ENCODE measurements around the gene SUMO3.
A peak's percentile ranks its signal among the peaks of the same experiment; 100 is the strongest.

The SUMO3 gene

DNA sequence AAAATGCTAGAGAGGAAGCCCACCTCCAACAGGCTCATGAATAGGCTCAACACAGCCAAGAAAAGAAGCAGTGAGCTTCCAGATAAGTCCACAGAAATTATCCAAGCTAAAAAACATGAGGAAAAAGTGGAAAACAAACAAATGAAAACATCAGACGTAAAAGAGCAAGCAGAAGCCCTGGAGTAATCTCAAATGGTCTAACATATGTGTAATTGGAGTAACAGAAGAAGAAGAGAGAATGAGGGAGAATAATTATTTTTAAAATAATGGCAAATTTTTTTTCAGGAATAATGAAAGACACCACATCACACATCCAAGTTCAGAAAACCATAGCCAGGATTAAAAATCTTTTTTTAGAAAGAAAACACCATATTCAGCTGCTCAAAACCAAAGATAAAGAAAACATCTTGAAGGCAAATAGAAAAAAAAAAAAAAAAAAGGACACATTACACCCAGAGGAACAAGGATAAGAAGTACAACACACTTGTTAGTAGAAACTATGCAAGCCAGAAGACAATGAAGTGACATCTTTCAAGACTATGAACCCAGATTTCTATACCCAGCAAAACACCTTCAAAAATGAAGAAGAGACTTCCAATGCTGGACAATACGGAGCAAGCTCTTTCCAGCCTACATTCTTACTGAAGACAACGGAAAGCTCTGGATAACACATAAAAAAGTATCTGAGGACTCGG, 10.6 kb upstream of the SUMO3 start:
- no peak for DNase-seq

DNA sequence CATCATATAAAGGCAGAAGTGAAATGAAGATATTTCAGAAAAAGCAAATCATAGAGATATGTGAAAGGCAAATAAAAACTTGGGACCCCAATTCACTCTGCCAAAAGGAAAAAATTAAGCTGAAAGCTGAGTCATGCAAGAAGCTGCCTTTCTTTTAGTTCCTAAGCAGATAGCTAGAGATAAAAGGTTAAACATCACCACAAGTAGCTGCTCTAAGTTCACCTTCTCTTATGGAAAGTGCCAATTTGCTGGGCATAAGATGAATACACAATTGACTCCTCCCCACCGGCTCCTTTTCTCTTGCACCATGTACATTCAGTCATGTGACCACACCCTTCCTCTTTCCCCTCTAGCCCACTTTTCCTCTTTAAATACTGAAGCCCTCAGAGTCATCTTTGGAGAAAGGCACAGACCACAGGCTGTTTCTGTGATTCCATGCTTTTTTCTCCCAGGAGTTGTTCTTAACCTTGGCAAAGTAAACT, 5.4 kb upstream of the SUMO3 start:
- DNase-seq = peak; percentile 37

DNA sequence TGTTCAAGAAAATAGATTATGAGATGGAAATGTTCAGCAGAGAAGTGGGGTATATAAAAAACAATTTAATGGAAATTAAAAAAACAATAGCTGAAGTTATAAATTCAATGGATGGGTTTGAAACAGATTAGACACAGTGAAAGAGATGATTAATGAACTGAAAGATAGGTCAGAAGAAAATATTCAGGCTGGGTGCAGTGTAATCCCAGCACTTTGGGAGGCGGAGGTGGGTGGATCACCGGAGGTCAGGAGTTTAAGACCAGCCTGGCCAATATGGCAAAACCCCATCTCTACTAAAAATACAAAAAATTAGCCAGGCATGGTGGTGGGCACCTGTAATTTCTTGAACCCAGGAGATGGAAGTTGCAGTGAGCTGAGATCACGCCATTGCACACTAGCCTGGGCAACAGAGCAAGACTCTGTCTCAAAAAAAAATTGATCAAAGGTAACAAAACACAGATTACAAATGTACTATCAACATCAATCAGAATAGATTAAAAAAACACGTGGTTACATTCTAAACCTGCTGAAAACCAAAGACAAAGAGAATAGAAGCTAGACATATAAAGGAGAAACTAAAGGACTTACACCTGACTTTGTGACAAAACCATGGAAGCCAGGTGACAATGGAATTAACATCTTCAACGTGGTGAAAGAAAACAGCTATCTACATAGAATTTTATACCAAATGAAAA, 4.8 kb upstream of the SUMO3 start:
- no peak for DNase-seq

DNA sequence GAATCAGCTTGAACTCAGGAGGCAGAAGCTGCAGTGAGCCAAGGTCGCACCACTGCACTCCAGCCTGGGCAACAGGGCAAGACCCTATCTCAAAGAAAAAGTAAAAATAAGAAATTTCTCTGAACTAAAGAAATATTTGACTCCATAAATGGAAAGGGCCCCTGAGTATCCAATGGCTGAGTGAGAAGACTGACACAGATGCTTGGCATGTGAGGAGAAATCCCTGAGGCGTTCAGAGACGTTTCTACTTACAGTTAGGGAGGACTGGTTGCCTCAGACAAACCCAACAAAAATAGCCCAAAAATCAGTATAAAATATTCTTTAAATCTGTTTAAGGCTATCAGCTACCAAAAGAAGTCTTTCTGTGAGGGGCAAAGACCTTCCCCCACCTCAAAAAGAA, 3.0 kb upstream of the SUMO3 start:
- DNase-seq = no peak

DNA sequence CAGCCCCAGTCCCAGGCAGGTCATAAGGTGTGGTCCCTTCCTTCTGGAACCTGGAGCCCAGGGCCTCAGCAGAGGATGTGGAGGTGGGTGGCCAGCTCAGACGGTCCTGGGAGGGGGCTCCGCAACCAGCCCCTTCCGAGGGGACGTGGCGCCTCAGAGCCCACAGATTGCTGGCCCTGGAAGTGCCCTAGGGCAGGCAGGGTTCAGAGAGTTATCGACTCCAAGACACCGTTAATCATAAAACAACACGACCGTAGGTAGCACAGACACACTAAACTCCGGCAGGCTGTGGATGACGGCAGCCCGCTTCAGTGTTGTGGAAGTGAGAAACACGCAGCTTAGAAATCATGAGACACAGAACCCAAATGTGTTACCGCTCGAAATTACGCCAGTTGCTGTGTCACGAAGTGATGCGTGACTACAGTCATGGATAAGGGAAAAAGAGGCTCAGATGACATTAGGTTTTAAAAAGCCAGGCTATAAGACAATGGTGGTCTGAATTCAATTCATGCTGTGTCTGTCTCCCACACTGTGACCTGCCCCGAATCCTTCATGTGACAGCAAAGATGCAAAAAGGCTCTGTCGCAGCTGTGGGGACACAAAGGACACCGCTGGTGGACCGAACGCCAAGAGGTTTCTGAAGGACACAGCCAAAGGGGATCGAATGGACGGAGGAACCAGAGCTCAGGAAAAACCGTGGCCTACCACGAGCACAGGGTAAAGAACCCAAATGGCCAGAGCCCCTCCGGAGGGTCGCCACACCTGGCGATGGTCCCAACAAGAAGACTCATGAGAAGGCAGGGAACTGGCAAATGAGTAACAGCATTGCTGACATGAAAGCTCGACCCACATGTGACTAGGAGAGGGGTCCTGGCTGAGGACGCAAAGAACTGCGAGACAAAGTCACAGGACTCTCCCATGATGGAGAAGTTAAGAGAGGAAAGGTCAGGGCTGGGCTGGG, 1.7 kb upstream of the SUMO3 start:
- DNase-seq = no peak

DNA sequence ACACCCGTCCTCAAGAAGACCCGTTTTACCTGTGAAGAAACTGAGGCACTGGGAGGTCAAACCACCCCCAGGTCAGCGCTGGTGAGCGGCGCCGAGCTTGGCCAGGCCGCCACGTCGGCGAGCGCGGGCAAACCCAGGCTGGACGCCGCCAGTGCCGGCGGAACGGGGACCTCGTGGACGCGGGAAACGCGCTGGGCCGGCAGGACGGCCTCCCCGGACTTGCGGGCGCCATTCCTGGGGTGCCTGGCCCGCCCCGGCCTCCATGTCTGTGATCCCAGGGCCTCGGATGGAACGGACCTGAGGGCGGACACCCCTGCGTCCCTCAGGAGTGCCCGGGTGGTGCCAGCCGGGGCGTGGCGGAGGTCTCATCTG, 764 bp upstream of the SUMO3 start:
- DNase-seq = no peak

DNA sequence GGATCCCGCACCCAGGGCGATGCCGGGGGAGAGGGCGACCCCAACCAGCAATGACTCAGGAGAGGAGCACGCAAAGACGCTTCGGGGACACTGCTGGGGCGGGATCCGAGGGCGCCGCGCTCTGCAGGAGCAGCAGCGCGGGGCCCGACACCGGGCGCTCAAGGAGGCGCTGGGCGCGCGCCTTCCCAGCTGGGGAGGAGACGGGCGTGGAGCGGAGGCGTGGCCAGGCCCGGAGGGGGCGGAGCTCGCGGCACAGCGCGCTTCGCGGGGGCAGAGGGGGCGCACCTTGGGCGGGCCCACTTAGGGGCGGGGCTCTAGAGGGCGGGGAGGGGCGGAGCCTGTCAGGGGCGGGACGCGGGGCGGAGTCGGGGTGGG, 369 bp downstream of the SUMO3 start:
- DNase-seq = peak; percentile 90

DNA sequence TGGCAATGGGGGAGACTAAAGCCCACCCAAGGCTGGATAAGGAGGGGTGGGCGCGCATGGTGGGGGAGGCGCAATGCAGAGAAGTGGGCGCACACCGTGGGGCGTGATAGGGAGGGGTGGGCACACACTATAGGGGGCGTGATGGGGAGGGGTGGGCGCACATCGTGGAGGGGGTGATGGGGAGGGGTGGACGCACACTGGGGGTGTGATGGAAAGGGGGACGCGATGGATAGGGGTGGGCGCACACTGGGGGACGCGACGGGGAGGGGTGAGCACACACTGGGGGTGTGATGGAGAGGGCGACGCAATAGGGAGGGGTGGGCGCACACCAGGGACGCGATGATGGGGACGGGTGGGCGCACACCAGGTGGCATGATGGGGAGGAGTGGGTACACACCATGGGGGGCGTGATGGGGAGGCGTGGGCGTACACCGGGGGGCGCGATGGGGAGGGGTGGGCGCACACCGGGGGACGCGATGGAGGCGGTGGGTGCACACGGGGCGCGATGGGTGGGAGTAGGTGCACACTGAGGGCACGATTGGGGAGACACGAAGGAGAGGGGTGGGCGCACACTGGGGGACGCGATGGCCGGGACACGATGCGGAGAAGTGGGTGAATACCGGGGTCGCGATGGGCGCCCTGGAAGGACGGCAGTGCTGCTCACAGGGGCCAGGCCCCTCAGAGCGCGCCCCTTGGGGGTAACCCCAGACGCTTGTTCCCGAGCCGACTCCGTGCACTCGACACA, 929 bp downstream of the SUMO3 start:
- no peak for DNase-seq

DNA sequence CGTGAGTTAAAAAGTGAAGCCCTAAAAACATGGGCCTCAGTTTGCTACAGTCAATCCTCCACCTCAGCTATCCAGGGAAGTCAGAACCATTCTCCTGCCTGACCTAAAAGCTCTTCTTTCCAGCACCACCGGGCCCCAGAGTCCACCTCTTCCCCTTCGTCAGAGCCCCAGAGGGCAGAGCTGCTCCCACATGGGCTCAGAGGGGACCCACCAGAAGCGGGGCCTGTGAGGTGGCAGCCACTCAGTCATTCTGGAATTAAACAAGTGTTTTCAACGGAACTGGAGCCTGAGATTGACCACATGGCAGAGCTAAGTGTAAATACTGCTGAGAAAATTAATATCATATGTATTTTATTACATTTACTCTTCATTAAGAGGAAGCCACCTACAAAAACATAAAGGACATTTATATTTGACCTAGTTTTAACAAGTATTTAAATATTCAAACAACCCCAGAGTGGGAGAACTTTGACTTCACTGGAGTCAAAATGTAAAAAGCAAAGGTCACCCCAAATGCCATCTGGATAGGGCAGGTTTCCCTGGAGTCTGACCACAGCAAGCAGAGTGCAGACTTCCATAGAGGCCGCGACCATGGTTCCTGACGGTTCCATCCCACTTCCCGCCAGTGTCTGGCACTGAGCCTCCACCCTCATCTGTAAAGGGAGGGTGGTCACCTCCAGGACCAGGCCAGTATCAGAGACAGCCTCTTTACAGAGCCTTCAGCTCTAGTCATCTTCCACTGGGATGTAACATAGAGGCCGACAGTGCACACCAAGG, 1.8 kb downstream of the SUMO3 start:
- DNase-seq = no peak

DNA sequence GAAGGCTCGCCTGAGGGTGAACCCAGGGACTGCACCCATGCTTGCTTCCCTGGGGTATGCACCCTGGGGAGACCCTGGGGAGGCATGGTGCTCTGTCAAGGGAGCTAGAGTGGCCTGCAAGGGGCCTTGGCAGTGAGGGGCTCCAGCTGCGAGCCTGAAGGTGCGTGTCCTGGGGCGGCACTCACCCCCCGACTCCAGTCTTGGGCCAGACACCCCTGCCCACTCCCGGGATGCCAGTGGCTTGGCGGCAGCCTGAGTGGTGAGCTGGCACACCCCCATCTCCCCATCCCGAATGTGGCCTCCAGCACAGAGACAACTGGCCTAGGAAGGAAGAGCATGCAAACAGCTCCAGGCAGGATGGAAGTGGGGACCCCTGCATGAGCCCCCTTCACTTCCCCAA, 2.6 kb downstream of the SUMO3 start:
- DNase-seq = no peak

DNA sequence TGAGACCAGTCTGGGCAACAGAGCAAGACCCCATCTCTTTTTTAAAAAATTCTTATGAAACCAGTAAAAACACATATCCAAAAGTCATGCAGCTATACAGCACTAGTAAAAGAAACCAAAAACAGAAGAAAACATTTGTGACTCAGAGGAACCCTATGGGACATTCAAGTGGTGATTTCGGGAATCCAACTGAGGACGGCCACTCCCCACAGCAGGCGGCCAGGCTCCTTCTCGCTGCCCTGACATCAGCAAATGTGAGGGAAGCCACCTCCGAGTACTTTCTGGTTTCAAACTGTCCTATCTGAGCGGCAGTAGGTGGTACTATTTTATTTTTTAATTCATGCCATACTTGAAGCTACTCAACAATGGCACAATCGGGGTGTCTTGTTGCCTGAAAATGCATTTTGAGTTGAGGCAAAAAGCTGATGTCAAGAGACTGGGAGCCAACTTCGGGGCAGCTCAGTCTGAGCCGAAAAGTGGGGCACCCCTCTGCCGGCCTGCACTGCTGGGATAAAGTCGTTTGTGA, 3.3 kb downstream of the SUMO3 start:
- DNase-seq = no peak

DNA sequence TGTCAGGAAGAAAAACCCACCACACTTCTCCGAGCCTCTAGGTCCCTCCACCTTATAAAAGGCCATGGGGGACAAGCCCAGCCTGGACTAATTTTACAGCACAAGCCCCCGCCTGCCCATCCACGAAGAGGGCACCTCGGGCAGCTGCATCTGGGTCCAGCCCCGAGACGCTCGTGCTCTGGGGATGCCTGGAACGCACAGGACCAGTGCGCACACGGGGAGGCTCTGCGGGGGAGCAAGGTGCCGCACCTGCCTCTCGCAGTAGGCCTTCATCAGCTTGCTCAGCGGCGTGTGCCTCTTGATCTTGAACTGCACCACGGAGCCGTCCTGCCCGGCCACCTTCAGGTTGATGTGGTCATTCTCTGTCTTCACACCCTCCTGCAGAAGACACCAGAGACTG, 4.1 kb downstream of the SUMO3 start:
- no peak for DNase-seq

DNA sequence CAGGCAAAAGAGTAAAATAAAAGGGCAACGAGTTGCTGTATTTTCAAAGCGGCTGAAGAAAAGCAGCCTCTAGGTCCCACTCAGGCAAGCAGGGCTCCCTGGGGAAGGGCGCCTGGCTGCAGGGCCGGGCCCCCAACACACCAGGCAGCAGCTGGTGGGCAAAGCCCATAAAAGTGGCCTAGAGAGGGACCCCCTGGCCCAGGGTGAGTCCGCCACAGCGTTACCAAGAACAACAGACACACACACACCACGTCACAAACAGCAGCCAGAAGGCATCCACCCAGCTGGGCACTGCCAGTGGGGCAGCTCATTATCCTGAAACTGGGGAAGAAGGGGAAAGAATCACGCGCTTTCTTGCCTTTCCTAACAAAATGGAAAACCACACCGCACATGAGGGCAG, 4.7 kb downstream of the SUMO3 start:
- DNase-seq = no peak

DNA sequence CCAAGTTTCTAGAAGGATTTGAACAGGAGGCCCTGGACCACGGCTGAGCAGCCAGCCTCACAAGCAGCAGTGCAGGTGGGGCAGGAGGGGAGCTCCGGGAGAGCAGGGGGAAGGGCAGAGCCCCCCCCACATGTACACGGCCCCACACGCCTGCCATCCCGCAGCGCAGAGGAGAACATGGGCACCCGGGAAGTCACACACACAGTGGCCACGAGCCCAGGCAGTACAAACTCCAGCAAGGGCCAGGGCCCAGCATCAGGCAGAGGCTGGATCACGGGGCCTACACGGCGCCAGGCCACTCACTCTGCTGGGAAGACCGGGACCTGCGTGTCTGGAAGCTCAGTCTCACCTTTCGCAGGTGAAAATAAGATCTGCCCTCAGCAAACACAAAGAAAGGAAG, 5.2 kb downstream of the SUMO3 start:
- DNase-seq = no peak

DNA sequence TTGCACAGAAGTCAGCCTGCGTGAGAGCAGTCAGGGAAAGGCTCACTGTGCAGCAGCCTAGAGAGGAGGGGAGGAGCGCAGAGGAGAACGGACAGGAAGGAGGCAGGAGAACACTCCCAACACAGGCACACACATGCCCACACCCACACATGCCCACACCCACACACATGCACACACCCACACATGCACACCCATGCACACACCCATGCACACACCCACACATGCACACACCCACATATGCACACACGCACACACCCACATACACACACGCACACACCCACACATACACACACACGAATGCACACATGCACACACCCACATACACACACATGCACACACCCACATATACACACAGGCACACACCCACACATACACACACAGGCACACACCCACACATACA, 7.1 kb downstream of the SUMO3 start:
- no peak for DNase-seq

DNA sequence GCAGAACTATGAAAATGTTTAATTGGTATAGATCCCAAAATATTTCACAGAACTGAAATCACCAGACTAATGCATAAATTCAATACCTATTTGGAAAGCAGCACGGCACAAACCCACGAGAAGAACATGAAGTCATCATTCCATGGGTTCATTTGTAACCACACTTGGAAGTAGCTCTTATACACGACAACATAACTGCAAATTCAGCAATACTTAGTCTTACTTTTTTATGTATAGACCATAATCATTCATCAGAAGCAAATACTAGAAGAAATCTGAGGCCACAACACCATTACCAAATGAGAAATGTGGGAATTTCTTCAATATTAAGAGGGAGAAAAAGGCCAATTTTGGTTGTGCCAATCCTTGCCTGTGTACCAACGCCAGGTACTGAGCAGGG, 12.0 kb downstream of the SUMO3 start:
- no peak for DNase-seq

DNA sequence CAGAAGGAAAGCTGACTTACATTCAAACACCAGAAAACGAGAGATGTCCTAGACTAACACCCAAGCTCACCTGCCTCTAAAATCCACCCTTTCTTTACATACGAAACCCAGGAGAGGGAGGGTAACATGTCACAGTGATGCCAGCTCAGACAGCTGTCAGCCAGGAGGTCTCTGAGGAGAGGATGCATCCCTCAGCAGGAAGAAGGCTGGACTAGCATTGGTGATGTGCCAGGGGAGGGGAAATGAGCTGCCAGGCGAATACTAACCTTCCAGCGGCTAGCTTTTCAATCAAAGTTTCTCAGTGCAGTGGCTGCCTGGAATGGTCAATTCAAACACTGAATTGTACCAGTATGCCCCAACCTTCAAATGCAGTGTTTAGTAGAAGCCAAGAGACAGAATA, 12.6 kb downstream of the SUMO3 start:
- DNase-seq = no peak

DNA sequence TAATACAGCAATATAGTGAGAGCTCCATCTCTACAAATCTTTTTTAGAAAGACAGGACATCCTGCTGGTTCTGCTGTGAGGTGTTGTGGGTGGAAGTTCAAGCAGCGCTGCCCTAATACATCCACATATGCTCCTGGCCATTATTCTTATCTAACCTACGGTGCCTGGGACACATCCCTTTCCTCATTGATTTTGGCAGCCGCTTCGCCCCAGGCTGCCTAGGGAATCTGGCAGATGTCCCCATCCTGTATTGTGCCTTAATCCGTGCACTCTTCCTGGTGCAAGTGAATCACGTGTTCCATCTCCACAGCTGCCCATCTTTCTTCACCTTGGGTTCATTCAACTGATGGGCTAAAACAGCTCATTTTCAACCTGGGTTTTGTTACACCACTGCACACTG, 13.1 kb downstream of the SUMO3 start:
- no peak for DNase-seq

DNA sequence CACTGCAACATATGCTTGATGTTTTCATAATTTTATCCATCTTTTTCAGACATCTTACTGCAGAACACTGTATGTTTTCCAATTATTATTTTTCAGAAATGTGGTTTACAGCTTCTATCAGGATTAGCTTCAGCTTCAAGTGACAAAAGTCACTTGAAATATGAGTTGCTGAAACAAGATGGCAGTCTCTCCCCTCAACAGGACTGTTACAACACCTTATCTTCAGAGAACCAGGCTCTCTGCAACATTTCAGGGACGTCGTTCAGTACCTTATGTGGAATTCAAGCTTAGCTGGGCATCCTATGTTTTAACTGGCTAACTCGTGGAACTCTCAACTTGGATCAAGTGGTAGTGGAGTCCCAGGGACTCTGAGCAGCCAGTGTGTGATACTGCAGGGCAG, 14.2 kb downstream of the SUMO3 start:
- no peak for DNase-seq

DNA sequence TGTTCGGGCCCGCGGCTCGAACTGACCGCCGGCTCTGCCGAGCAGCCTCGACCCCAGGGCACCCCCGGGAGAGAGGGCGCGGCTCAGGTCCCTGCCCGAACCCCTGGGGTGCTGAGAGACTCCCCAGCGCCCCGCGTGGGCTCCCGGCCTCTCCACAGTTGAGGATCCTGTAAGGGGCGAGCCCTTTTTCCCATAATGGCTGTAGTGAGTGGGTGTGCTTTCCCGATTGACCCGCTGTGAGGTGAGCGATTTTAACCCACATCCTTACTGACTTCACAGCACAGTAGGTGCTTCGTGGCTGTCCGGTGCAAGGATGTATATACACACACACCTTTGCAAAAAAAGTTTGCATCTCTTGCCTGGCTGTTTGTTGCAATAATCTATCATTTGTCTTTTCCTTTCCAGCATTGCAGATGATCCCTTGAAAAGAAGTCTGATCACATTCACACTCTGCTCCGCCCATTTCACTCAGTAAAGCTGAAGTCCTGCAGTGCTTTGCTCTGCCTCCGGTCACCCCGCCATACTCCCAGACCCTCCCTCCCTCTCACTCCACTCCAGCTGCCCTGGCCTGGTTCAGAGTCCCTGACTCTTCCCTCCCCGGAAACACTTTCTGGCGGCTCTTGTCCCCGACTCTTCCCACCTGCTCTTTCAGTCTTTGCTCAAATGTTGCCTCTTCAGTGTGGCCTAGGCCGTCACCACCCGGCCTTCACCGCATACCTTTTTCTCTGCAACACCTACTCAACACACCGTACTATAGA, 15.3 kb downstream of the SUMO3 start:
- no peak for DNase-seq
